ENCODE results near the gene ZC3H12D.
"Not testable (repeated sequence)": the region's sequence is repeated elsewhere in the genome, so short reads cannot be mapped to it uniquely, and the experiment has no call there.

The ZC3H12D gene

DNA sequence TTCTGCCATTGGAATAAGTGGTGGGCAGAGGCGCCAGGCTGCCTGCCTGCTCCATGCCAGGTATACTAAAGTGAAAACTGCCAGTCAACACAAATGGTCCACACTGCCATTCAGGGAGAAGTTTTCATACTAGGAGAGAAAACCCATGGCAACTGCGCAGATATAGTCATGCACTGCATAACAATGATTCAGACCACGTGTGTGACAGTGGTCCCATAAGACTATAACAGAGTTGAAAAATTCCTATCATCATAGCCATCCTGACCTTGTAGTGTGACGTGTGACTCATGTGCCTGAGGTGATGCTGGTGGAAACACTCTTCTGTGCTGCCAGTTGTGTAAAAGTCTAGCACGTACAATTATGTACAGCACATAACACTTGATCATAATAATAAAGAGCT is 25.1 kb downstream of the ZC3H12D start:
- peak; percentile 80 for DNase-seq (ENCODE audit: low read depth)

DNA sequence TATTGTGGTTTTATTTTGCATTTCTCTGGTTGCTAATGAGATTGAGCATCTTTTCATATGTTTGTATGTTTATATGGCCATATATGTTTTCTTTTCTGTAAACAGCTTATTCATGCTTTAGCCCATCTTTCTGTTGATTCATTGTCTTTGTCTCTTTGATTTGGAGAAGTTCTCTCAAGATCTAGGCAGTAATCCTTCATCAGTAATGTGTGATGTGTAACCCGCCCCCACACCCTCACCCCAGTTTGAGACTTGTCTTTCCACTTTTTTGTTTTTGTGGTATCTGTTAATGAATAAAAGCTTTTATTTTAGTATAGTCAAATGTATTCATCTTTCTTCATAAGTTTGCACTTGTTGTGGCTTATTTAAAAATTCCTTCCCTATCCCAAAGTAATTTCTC is 26.0 kb downstream of the ZC3H12D start:
- DNase-seq (ENCODE audit: low read depth), result no peak

DNA sequence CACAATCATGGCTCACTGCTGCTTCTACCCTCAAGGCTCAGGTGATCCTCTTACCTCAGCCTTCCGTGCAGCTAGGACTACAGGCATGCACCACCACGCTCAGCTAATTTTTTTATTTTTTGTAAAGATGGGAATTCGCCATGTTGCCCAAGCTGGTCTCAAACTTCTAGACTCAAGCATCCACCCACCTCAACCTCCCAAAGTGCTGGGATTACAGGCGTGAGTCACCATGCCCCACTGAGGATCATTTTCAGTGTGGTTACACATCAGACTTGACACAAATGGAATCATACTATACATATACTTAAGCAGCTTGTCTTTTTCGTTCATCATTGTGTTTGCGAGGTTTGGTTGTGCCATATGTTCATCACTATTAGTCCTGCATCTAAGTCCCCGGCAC is 26.6 kb downstream of the ZC3H12D start:
- DNase-seq (ENCODE audit: low read depth), result peak; percentile 17

DNA sequence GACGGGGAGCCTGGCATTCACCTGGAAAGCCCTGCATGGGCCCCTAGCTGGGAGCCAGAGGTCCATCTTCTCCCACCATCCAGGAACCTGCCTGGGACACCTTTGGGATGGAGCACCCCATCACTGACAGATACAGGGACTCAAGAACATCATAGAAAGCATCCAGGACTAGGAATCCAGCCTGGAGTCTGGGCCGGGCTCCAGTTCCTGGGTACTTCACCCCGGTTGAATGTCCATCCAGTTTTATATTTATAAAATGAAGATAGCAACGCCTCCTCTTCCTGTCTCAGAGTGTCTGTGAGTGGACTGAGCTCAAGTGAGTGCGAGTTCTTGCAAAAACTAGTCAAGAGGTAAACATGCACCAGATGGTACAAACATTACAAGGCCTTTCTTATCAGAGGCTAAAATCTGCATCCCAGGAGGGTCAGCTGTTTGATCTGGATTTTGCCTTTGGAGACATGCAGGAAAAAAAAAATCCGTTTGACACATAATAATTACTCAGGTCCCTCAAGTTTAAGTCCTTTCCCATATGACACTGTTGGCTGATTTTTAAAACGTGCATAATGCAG is 27.4 kb downstream of the ZC3H12D start:
- DNase-seq (ENCODE audit: low read depth), result no peak

DNA sequence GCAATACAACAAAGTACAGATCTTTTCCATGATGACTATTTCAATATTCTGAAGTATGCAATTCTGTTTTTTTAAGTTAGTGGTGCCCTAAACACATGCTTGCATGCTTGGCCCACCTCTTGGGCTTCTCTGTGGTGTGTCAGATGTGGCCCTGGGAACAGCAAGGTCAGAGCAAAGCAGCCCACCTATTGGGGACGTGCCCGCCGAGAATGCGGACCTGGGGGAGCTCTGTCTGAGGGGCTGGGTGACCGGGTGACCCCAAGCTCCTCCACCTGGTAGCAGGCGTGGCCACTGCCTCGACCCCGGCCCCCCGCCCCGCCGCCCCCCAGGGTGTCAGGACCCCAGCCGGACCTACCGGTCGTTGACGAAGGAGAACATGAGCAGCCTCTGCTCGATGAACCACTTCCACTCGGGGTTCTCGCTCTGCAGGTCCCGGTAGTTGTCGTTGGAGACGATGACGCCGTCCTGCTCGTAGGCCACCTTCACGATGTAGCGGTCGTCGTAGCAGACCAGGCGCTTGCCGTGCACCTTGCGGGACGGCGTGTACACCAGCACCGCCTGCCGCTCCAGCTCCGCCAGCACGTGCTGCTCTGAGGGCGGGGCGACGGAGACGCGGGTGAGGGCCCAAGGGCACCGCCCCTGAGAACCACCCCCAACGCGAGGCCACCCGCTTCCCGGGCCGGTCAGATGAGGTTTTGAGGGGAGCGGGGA is 28.3 kb downstream of the ZC3H12D start:
- DNase-seq (ENCODE audit: low read depth), result no peak

DNA sequence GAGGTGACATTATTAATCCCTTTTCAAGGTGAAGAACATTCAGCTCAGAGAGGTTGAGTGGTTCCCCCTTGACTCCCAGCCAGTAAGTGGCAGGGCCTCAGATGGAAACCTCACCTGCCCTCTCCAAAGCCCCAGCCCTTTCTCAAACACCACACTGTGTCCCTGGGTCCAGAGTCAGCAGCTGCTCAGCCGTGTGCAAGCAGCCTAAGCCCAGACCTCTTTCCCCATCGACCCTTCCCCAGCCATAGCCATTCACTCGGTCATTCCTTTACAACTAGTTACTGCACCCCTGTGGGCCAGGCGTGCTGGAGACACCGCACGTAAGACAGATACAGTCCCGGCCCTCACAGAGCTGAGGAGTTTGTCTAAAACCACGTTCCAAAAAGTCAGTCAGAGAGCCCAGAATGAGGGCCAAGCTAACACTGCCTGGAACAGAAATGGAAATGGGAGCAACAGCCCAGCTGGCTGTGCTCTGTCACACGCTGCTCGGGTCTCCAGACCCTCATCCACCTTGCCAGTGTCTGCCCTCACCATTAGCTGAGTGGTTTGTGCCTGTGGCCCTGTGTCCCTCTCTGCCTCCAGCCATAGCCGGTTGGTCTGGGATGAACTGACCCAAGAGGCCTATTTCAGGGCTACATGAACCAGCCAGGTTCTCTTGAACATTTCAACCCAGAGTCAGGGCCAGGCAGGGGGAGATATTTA is 29.6 kb downstream of the ZC3H12D start:
- no peak for DNase-seq (ENCODE audit: low read depth)

DNA sequence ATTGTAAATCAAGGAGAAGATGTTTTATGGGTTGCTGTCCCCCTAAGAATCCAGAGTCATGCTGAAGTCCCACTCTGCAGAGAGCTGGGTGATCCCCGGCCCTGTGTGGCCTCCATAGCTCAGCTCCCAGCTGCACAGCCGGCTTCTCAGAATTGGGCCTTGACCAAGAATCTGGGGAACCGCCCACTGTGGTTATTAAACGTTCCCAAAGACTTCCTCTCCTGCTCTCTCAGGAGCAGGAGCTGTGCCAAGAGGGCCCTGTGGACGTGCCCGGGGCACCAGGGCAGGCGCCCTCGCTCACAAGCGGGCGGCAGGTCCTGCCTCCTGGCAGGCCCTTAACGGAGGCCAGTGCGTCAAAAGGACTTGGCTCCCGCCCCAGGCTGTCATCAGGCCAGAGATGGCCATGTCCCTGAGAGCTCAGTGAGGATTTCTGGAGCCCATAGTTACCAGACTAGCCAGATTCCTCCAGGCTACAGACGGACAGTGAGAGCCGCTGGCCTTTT is 30.4 kb downstream of the ZC3H12D start:
- DNase-seq (ENCODE audit: low read depth), result peak; percentile 77

DNA sequence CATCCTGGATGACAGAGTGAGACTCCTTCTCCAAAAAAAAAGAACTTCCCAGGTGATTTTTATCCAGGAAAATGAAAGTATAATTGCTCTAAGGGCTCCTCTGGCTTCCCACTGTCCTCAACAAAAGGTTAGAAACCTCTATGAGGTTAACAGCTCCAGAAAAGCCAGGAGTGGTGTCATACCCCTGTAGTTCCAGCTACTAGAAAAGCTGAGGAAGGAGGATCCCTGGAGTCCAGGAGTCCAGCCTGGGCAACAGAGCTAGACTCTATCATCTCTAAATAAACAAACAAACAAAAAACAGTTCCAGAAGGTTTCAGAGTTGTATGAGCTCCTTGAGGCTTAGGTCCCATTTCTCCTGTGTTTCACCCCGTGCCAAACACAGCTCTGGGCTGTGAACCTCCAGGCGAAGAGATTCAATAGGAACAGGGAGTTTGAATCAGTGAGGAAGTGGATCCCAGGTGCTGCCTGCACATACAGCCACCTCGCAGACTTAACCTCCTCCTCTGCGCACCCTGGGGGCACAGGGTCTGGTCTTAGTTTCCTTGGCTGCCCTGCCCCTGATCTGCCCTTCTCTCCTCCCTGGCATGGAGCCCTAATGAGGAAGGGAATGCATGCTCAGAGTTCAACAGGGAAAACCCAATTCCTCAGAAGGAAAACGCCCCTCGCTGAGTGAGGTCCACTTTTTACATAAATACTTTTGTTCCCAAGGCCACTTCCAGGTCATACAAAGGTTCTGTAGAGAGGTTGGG is 31.0 kb downstream of the ZC3H12D start:
- DNase-seq (ENCODE audit: low read depth), result no peak

DNA sequence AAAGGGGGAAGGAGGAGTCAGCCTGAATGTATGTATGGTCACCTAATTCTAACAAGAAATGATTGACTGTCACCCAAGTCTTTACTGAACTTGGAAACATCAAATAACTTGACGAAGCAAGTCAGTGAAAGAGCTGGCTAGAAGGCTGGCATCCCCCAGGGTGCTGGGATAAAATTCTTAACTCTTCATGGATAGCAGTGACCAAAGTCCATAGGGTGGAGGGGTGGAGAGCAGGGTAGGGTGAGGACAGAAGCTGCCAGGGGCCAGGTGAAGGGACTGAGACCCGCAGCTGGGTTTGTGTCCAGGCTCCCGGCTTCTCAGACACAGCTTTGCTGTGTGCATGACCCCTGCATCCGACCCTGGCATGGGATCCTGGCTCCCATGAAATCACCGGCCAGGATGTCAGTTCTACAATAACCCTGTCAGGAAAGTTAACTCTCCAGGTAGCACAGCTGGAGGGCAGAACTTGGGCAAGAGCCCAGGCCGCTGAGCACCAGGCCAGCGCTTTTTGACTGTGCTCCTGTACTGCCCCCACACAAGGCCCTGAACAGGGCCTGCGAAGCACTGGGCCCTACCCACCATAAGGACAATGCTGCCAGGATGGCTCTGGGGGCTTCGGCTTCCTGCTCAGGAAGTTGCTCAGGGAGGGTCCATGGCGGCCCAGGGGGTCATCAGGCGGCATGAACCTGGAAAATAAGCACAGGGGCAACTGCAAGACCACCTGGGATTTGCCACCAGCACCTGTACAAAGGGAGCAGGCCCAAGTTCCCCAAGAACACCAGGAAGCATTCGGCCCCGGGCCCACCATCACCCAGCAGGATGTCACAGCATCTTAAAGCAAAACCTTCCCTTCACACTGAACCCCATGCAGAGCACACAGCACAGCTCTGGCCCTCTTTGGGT is 32.5 kb downstream of the ZC3H12D start:
- no peak for DNase-seq (ENCODE audit: low read depth)

DNA sequence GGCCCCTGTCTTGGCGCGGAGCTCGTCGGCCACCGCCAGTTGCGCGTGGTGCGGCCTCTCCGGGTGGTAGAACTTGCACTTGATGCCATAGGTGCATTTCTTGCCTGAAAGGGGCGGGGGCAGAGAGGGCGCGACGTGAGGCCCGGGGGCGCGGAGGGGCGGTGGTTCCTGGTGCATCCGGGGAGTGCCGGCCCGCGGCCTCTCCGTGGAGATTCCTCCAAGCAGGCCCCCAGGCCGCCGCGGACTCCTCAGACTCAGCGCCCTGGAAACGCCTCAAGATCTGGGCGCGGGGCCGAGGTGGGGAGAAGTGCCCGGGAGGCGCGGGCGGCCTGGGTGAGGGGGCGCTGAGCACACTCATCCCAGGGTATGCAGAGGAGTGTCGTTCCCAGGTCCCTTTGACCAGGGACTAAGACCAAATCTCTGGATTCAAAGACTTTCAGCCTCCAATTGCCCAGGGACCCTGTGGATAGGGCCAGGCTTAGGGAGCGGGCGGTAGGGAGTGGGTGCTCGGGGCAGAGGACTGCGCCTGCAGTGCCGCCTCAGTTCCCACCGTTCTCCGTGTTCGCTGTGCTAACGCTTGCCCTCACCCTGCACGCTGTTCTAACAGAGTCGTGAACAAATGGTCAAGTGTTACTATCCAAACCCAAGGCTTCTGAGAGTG is 33.3 kb downstream of the ZC3H12D start:
- no peak for DNase-seq (ENCODE audit: low read depth)

DNA sequence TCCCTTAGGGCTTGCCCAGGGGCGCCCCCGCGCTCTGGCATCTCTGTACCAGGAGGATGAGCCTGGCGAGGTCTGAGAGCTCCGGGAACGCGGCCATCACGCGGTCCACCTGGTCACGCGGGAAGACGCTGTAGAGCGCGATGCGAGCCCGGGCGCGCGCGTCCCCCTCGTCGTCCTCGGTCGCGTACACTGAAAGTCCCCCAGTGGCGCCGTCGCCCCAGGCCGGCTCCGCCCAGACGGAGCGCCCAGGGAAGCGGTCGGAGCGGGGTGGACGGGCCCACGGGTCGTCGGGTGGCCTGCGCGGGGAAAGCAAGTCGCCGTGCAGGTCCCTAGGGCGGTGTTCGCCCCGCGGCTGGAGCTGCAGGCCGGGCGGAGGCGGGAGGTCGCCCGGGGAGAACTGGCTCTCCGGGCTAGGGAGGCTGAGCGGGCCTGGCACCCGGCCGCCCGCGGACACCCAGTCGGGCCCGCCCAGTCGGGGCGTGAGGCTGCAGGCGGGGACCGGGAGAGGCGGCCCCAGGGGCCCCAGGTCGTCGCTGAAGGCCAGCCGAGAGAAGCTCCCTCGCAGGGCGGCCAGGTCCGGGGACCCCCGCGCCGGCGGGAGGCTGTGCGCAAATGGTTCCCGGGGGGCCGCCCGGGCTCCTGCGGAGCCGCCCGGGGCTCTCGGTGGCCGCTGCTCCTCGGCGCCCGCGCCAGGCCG is 34.0 kb downstream of the ZC3H12D start:
- no peak for DNase-seq (ENCODE audit: low read depth)

DNA sequence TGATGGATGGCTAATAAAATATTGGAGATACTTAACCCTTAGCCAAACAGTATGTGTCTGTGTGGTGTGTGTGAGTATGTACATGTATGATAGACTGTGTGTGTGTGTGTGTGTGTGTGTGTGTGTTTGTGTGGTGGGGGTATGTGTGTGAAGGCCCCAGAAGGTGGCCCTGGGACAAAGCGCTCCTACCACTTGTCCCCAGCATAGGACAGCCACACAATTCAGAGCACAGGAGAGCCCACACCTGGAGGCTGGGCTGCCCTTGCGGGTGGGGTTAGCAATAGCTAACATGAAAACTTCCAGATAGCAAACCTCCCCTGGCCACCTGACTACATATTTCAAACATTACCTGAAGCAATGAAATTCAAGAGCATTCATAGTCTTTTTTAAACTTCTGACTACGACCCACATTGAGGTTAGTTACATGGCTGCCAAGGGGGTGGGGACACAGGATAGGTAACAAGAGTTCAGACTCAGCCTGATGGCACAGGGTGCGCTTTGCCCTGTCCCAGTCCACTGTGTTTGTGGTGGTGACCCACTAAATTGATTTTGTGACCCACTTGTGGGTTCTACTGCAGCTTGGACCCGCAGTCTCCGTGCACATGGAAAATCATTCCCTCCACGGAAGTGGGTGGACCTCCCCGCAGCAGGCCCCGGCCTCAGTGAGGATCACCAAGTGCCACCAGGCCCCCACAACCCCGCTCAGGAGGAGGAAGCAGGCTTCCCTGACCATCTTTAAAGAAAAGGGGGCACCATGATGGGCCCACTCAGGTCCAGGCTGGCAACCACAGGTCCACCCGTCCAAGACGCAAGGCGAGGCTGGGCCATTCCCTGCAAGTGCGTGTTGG is 34.8 kb downstream of the ZC3H12D start:
- DNase-seq (ENCODE audit: low read depth), result no peak

DNA sequence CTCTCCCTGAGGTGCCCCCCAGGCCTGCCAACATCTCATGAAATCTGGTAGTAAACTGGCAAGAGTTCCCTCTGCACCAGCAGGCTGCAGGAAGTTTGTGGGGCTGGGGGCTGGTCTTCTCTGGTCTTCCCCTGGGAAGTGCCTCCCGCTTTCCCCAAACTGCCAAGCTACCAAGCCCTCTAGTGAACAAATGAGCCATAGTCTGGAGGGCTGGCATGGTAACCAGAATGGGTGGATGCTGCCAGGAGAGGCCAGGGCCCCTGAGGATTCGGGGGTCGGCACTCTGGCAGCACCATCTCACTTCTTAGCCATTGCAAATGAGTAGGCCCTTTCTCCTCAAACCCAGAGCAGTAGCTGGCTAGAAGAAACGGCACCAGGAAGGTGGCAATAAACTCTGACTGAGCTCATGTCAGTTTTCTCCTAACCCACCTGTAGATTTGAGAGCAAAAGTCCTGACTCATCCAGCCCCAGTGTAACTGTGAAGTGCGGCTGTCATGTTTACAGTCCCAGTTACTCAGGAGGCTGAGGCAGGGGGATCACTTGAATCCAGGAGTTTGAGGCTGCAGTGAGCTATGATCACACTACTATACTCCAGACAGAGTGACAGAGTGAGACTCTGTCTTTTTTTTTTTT is 35.9 kb downstream of the ZC3H12D start:
- DNase-seq (ENCODE audit: low read depth), result no peak

DNA sequence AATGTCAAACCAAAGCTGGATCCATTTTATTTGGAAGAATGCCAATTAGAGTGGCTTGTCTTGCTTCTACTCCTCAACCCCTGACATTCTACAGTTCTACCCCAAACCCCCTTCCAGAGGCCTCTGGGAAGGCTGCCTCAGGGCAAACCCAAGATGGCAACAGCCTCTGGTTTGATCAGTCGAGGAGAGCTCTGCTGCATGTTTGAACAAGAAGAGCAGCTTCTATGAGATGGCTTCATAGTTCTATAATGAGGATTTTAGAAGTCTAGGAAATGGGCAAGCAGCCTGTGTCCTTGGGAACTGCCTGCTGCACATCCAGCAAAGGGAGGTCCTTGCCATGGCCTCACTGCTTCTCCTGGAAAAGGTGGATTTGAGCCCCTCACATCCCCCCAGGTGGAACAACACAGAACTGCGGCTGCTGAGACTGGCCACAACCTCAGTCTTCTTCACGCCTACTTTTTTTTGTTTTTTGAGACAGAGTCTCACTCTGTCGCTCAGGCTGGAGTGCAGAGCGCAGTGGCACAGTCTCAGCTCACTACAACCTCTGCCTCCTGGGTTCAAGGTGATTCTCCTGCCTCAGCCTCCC is 37.9 kb downstream of the ZC3H12D start:
- no peak for DNase-seq (ENCODE audit: low read depth)

DNA sequence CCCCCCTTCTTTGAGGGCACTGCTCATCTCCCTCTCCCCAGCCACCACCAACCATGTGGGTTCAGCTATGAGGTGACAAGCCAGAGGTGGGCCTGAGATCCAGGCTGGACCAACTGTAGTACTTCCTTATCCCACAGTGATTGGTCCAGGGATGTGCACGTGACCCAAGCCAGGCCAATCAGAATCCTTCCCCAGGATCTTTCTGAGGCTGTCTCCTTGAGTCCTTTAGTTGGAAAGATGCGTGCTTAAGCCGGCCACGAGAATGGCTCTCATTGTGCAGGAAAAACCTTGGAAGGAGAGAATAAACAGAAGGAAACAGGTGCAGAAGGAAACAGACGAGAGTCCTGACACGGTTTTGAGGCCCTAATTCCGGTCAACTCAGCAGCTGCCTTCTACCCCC is 39.2 kb downstream of the ZC3H12D start:
- DNase-seq (ENCODE audit: low read depth), result no peak

DNA sequence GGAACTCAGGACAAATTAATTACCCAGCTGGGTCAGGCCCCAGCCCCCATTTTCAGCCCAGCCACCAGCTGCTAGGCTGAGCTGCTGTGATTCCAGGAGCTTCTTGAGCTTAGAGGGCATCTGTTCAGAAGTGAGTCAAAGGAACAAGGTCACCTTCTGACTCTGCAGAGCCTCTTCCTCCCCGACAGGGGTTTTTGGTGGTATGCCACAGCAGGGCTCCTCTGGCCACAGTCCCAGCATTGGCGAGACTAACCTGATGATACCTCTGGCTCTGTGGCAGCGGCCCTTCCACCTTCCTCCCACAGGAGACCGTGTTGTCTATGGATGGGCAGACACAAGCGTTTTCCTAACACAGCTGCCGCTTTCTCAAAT is 39.7 kb downstream of the ZC3H12D start:
- no peak for DNase-seq (ENCODE audit: low read depth)

DNA sequence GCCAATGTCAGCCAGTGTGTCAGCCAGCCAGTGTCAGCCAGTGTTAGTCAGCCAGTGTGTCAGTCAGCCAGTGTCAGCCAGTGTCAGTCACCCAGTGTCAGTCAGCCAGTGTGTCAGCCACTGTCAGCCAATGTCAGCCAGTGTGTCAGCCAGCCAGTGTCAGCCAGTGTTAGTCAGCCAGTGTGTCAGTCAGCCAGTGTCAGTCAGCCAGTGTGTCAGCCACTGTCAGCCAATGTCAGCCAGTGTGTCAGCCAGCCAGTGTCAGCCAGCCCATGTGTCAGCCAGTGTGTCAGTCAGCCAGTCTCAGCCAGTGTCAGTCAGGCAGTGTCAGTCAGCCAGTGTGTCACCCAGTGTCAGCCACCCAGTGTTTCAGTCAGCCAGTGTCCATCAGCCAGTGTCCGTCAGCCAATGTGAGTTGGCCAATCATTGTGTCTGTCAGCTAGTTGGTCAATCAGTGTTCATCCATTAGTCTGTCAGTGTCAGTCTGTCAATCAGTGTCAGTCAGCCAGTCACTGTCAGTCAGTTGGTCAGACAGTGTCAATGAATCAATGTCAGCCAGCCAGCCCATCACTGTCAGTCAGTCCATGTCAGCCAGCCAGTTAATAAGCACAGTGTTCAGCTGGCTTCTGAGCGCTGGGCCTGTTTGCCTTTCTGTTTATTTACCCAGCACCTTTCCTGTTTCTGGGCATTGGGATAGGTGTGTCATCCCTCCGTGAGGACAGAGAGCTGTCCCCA is 40.3 kb downstream of the ZC3H12D start:
- DNase-seq (ENCODE audit: low read depth), result not testable (repeated sequence)
